ENCODE measurements around the gene NCKAP5L.
"Not testable (repeated sequence)": the region's sequence is repeated elsewhere in the genome, so short reads cannot be mapped to it uniquely, and the experiment has no call there.

The NCKAP5L gene

GRCh38 chr12:49864798-49865090 lies 36.5 kb upstream of the NCKAP5L start:
- TF ChIP-seq CTCF (IDR thresholded peaks at IDR 0.05; ENCODE audit: extremely low read depth, insufficient read depth, missing control alignments) = no peak
- in situ Hi-C loops (cut with MboI; ENCODE audit: low pct_unique_long_range_greater_than_20kb, low sequenced_read_pairs, unreplicated experiment) = no loop called here
- no peak for DNase-seq (ENCODE audit: low spot score)

- in situ Hi-C loops (cut with MboI; ENCODE audit: low pct_unique_long_range_greater_than_20kb, low sequenced_read_pairs, unreplicated experiment) = no loop called here
- TF ChIP-seq CTCF (IDR thresholded peaks at IDR 0.05; ENCODE audit: extremely low read depth, insufficient read depth, missing control alignments) = no peak
- DNase-seq (ENCODE audit: low spot score) = no peak
Observed at GRCh38 chr12:49863946-49864797, 36.0 kb upstream of the NCKAP5L start.

GRCh38 chr12:49860921-49861320 lies 32.7 kb upstream of the NCKAP5L start:
- DNase-seq (ENCODE audit: low spot score); in situ Hi-C loops (cut with MboI; ENCODE audit: low pct_unique_long_range_greater_than_20kb, low sequenced_read_pairs, unreplicated experiment): not testable (repeated sequence)

- DNase-seq (ENCODE audit: low spot score); in situ Hi-C loops (cut with MboI; ENCODE audit: low pct_unique_long_range_greater_than_20kb, low sequenced_read_pairs, unreplicated experiment): not testable (repeated sequence)
Observed at GRCh38 chr12:49855890-49856289, 27.7 kb upstream of the NCKAP5L start.

- no peak for DNase-seq (ENCODE audit: low spot score)
- in situ Hi-C loops (cut with MboI; ENCODE audit: low pct_unique_long_range_greater_than_20kb, low sequenced_read_pairs, unreplicated experiment) = no loop called here
- TF ChIP-seq CTCF (IDR thresholded peaks at IDR 0.05; ENCODE audit: extremely low read depth, insufficient read depth, missing control alignments) = no peak
Observed at GRCh38 chr12:49854976-49855375, 26.8 kb upstream of the NCKAP5L start.

GRCh38 chr12:49853671-49854070 lies 25.5 kb upstream of the NCKAP5L start:
- in situ Hi-C loops (cut with MboI; ENCODE audit: low pct_unique_long_range_greater_than_20kb, low sequenced_read_pairs, unreplicated experiment) = no loop called here
- no peak for TF ChIP-seq CTCF (IDR thresholded peaks at IDR 0.05; ENCODE audit: extremely low read depth, insufficient read depth, missing control alignments)
- DNase-seq (ENCODE audit: low spot score) = no peak

GRCh38 chr12:49847161-49847560 lies 18.9 kb upstream of the NCKAP5L start:
- no peak for DNase-seq (ENCODE audit: low spot score)
- in situ Hi-C loops (cut with MboI; ENCODE audit: low pct_unique_long_range_greater_than_20kb, low sequenced_read_pairs, unreplicated experiment) = no loop called here
- TF ChIP-seq CTCF (IDR thresholded peaks at IDR 0.05; ENCODE audit: extremely low read depth, insufficient read depth, missing control alignments) = no peak

- in situ Hi-C loops (cut with MboI; ENCODE audit: low pct_unique_long_range_greater_than_20kb, low sequenced_read_pairs, unreplicated experiment) = no loop called here
- DNase-seq (ENCODE audit: low spot score) = no peak
- TF ChIP-seq CTCF (IDR thresholded peaks at IDR 0.05; ENCODE audit: extremely low read depth, insufficient read depth, missing control alignments) = no peak
Observed at GRCh38 chr12:49846032-49846431, 17.8 kb upstream of the NCKAP5L start.
